ENCODE measurements around the gene HOXD3. TPM values are rescaled to one million over a fixed set of nuclear protein-coding genes. Genes with fewer than 3 reads are reported as not detected.
A peak's percentile ranks its signal among the peaks of the same experiment; 100 is the strongest.

Gene HOXD3
- total and polyA plus RNA-seq, 9 of the 15 experiments (the other 6 are each of a cell fraction or from before 2014, with no cell fraction given), result not detected

DNA sequence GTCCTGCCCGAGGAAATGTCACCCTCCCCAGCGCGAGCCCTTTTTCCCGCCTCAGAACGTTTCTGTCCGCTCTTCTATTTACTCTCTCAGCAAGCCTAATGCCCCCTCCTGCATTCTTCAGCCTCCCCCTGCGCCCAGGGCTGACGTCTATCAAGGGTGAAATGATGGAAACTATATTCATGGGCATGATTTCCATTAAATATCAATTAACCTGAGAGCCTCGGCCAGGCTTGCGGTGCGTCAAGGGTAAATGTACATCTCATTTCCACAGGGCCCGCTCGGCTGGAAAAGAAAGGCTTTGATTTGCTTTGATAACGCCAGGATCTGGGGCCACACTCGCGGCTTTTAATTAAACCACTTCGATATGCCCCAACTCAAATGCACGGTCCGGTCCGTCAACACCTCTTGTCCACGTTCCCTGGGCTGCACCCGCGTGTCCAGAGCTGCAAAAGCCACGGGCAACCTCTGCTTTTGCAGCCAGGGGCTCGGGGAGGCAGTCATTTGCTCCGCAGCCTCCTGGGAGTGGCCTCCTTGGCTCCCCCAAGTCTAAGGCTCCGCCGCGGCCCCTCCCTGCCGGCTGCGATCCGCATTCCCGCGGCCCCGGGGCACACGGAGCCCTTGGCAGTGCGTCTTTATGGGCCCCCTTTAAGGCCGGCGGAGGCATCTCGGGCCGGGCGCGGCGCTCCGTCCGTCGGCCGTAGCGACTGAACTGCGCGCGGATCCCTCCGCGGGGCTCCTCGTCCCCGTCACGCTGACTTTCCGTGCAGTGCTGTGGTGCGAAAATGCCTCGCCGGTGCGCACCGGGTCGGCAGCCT lies 27.9 kb upstream of the HOXD3 start, which contains the start of gene HOXD8:
Gene HOXD8, plus strand, starts transcription at position 724 of the 815 bp plus-strand sequence. CDS start 662 bp downstream, outside the sequence.
- no TSS peak for BruUV-seq (replicated peaks)
- DNase-seq (ENCODE audit: extremely low read depth in 1 of 4, low spot score in 3 of 4), result peak; percentile 26 to 41 (median 32)
- Histone ChIP-seq H3K9me1 (ENCODE audit: control insufficient read depth, insufficient read depth, low read length) (no peaks in the 10 kb centered on the region), H3K4me3 (peak within 1 kb of the TSS; percentile 27), H3K79me2 (ENCODE audit: control insufficient read depth, insufficient read depth, low read length) (no peaks in the 10 kb centered on the region), H3K4me2 (ENCODE audit: insufficient read depth, low read length) (peak within 1 kb of the TSS; percentile 29), H3K27ac (ENCODE audit: extremely low read depth, low read depth, low read length) (no peak within 1 kb of the TSS), H3K9ac (ENCODE audit: insufficient read depth in 1 of 2, low read depth in 2 of 2, low read length in 2 of 2) (peak within 1 kb of the TSS in 1 of 2 experiments; percentile 62; a peak in 2 of 4 replicates), H3K36me3 (ENCODE audit: control insufficient read depth, insufficient read depth, low read length) (no peaks in the 10 kb centered on the region), H2AFZ (ENCODE audit: low read depth, low read length) (peak within 1 kb of the TSS; percentile 28; the same call in 1 of the 2 replicates), H4K20me1 (replicated peaks; ENCODE audit: control insufficient read depth, insufficient read depth, low read length) (0 out of 2 replicates have a peak, but pooled peaks cover 8% of the 10 kb centered on the region), H3K9me3 (replicated peaks; ENCODE audit: control insufficient read depth, insufficient read depth, low read depth, low read length) (no peaks in the 10 kb centered on the region), H3K4me1 (replicated peaks in 1 of 2; ENCODE audit: control insufficient read depth in 2 of 2, insufficient read depth in 2 of 2, low read length in 2 of 2) (peaks cover 0 to 21% of the 10 kb centered on the region in 2 experiments; a peak in 2 of 5 replicates), H3K27me3 (ENCODE audit: control insufficient read depth in 2 of 2, insufficient read depth in 2 of 2, low read length in 2 of 2) (peaks cover 56 to 67% of the 10 kb centered on the region in 2 experiments)
- FAIRE-seq, result no peak
- no peak for ATAC-seq
- WGBS (ENCODE audit: insufficient coverage, low coverage, missing lambda C conversion rate), result 16% methylated on average over 64 of the region's 64 CpGs
- intact Hi-C loops (cut with micrococcal nuclease), result loop anchor here (5.0 kb wide), 2 partner anchors 423 to 683 kb away; no protein-coding TSS in a partner anchor
- ChIA-PET CTCF (ENCODE audit: low intra/inter-chr PET ratio) (interaction anchor here (1.2 to 2.5 kb wide), 2 partner anchors 685 to 1019 kb away, joined by 5 to 18 read pairs; no protein-coding TSS in a partner anchor), POLR2A (interaction anchor here (0.7 kb wide), 2 partner anchors 300 to 331 kb away, joined by 3 read pairs; no protein-coding TSS in a partner anchor)
- TF ChIP-seq, protein P1, sequence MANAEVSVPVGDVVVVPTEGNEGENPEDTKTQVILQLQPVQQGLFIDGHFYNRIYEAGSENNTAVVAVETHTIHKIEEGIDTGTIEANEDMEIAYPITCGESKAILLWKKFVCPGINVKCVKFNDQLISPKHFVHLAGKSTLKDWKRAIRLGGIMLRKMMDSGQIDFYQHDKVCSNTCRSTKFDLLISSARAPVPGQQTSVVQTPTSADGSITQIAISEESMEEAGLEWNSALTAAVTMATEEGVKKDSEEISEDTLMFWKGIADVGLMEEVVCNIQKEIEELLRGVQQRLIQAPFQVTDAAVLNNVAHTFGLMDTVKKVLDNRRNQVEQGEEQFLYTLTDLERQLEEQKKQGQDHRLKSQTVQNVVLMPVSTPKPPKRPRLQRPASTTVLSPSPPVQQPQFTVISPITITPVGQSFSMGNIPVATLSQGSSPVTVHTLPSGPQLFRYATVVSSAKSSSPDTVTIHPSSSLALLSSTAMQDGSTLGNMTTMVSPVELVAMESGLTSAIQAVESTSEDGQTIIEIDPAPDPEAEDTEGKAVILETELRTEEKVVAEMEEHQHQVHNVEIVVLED (CRISPR knock-in tag; IDR thresholded peaks at IDR 0.05), result peak; percentile 39; the same call in 1 of the 2 replicates
- TF ChIP-seq PCBP1 (IDR thresholded peaks at IDR 0.05; ENCODE audit: low read depth, low read length, poor library complexity, severe bottlenecking) (peak; percentile 64), ZBED1 (IDR thresholded peaks at IDR 0.05) (no peak), HDAC1 (IDR thresholded peaks at IDR 0.05) (no peak), EZH2 (IDR thresholded peaks at IDR 0.05; ENCODE audit: borderline replicate concordance, low read depth, low read length) (peak; percentile 74; the same call in 1 of the 2 replicates), ZNF263 (CRISPR knock-in tag; IDR thresholded peaks at IDR 0.05; ENCODE audit: borderline replicate concordance) (no peak), CHD2 (IDR thresholded peaks at IDR 0.05; ENCODE audit: low read depth, low read length) (0 out of 2 replicates have a peak, but pooled peaks have one; percentile 18), THRAP3 (IDR thresholded peaks at IDR 0.05; ENCODE audit: borderline replicate concordance) (no peak), POLR3A (IDR thresholded peaks at IDR 0.05; ENCODE audit: borderline replicate concordance, extremely low read depth, insufficient read depth, insufficient read length) (no peak)
- in situ Hi-C loops (cut with MboI), result loop anchor here (5.0 to 25.0 kb wide), 4 partner anchors 508 to 1633 kb away; no protein-coding TSS in a partner anchor

Measured in K562 (cell line).